A549 treated with CpdA at 1 μM for 4 hours (cell line): ENCODE data around the gene AP2S1. TPM values are rescaled to one million over a fixed set of nuclear protein-coding genes. Genes with fewer than 3 reads are reported as not detected.

Experiments used
- total RNA-seq: library from RNA; stranded (reverse); fragments of 200-300 nt; extraction: Qiagen RNA extraction; gene quantifications from 5 replicates; pipeline ENCODE4 v1.2.3, GENCODE V29; 2022; ENCODE audit warnings: low read depth

AP2S1 gene
- 224 to 309 TPM (median 291 TPM) in 5 replicates for total RNA-seq

GRCh38 chr19:46850228-46851203 is at the start of gene AP2S1:
Gene AP2S1, minus strand, starts transcription at chr19:46850846. Its CDS starts 80 bp downstream, at chr19:46850766.

GRCh38 chr19:46860846-46861690 is 10.4 kb upstream of the AP2S1 start, which contains the start of gene ARHGAP35:
Gene ARHGAP35, plus strand, starts transcription at chr19:46860997. Its CDS starts 57,679 bp downstream, at chr19:46918676.

GRCh38 chr19:46788262-46788967 is 62.2 kb downstream of the AP2S1 start, which contains the start of gene SLC1A5:
Gene SLC1A5, minus strand, starts transcription at chr19:46788594. Its CDS starts 629 bp downstream, at chr19:46787965.

Other genes with a start within 250 kb of the AP2S1 start
- 198 to 251 TPM (median 238 TPM) in 5 replicates for gene CALM3, start 249.5 kb downstream of the AP2S1 start, total RNA-seq
- gene PTGIR, start 225.8 kb downstream of the AP2S1 start, total RNA-seq, result 0.06 to 0.11 TPM in 2 of 5 replicates, not detected in the others
- gene GNG8, start 214.6 kb downstream of the AP2S1 start, total RNA-seq, result not detected in 5 replicates
- gene DACT3, start 189.7 kb downstream of the AP2S1 start, total RNA-seq, result 0.19 to 0.41 TPM (median 0.38 TPM) in 5 replicates
- gene PRKD2, start 133.7 kb downstream of the AP2S1 start, total RNA-seq, result 24.6 to 35.2 TPM (median 31.3 TPM) in 5 replicates
- 16.6 to 21.8 TPM (median 20.8 TPM) in 5 replicates for gene FKRP, start 104.8 kb downstream of the AP2S1 start, total RNA-seq
- 70.7 to 89.0 TPM (median 83.4 TPM) in 5 replicates for gene STRN4, start 104.4 kb downstream of the AP2S1 start, total RNA-seq
- gene SLC1A5, start 62.3 kb downstream of the AP2S1 start, total RNA-seq, result 237 to 296 TPM (median 273 TPM) in 5 replicates
- 23.9 to 32.0 TPM (median 29.7 TPM) in 5 replicates for gene ARHGAP35, start 10.2 kb upstream of the AP2S1 start, total RNA-seq
- gene NPAS1, start 169.0 kb upstream of the AP2S1 start, total RNA-seq, result 5.6 to 8.0 TPM (median 6.0 TPM) in 5 replicates
- 30.1 to 87.8 TPM (median 74.5 TPM) in 5 replicates for gene TMEM160, start 197.8 kb upstream of the AP2S1 start, total RNA-seq